ENCODE data around the gene ADAMTS12. TPM values are rescaled to one million over a fixed set of nuclear protein-coding genes. Genes with fewer than 3 reads are reported as not detected.
A peak's percentile ranks its signal among the peaks of the same experiment; 100 is the strongest.

Gene ADAMTS12
- total RNA-seq, 4 donors from 2014 or later, result 2.3 to 6.0 (median 4.2) TPM

DNA sequence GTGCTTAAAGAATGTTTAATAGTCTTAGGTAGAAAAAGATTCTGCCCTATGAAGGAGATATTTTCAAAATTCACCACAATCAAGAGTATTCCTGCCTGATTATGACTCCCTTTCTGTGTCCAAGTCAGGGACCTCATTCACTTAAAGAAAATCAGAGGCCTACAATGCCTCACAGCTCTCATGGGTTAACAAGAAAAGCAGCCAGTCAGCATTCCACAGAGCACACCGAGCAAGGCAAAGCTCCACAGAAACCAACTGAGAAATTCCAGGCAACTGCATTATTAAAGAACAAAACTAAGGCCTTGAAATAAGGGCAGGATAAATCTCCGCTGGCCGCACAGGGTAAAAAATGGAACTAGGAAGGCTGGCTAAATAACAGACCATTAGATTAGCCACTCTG, 289.9 kb downstream of the ADAMTS12 start:
- peak overlapping the region in 1 of 4 donors; percentile 15 for H3K27ac ChIP-seq (replicated peaks in 1 of 4)
- intact Hi-C loops (cut with DNase I), result no loop called here
- no peaks in the 10 kb centered on the region for H3K36me3 ChIP-seq
- DNase-seq (ENCODE audit: extremely low spot score), result no peak
- H3K4me3 ChIP-seq, result no peak overlapping the region
- no peaks in the 10 kb centered on the region for H3K9me3 ChIP-seq
- H3K27me3 ChIP-seq, result no peaks in the 10 kb centered on the region
- H3K4me1 ChIP-seq, result peaks cover 5 to 37% (median 16%) of the 10 kb centered on the region in 4 donors
- 64% methylated on average over 3 of the region's 3 CpGs for WGBS
- TF ChIP-seq, protein P1, sequence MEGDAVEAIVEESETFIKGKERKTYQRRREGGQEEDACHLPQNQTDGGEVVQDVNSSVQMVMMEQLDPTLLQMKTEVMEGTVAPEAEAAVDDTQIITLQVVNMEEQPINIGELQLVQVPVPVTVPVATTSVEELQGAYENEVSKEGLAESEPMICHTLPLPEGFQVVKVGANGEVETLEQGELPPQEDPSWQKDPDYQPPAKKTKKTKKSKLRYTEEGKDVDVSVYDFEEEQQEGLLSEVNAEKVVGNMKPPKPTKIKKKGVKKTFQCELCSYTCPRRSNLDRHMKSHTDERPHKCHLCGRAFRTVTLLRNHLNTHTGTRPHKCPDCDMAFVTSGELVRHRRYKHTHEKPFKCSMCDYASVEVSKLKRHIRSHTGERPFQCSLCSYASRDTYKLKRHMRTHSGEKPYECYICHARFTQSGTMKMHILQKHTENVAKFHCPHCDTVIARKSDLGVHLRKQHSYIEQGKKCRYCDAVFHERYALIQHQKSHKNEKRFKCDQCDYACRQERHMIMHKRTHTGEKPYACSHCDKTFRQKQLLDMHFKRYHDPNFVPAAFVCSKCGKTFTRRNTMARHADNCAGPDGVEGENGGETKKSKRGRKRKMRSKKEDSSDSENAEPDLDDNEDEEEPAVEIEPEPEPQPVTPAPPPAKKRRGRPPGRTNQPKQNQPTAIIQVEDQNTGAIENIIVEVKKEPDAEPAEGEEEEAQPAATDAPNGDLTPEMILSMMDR (IDR thresholded peaks at IDR 0.05), result no peak
- TF ChIP-seq EP300 (IDR thresholded peaks at IDR 0.05) (no peak), POLR2AphosphoS5 (IDR thresholded peaks at IDR 0.05) (no peak)

DNA sequence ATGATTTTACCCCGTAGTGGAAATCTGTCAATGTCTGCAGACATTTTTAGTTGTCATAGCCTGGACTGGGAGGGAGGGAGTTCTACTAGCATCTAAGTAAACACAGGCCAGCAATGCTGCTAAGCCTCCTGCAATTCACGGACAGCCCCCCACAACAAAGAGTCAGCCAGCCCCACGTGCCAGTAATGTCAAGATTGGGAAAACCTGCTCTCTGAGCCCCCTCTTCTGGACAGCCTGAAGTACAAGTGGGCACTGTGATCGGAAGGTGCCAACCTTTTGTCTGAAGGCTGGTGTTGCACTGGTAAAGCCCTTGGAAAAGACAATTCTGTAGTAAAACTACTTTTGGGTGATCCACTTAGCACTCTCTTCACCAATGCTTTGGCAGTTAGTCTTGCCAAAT, 296.5 kb downstream of the ADAMTS12 start:
- 89% methylated on average over 4 of the region's 4 CpGs for WGBS
- intact Hi-C loops (cut with DNase I), result no loop called here
- Histone ChIP-seq H3K36me3 (no peaks in the 10 kb centered on the region), H3K4me3 (no peak overlapping the region), H3K4me1 (peaks cover 0 to 10% (median 0%) of the 10 kb centered on the region in 4 donors), H3K27ac (replicated peaks in 1 of 4) (no peak overlapping the region), H3K9me3 (no peaks in the 10 kb centered on the region), H3K27me3 (no peaks in the 10 kb centered on the region)
- no peak for TF ChIP-seq POLR2A (IDR thresholded peaks at IDR 0.05; ENCODE audit: low read depth)
- TF ChIP-seq, protein P1 (IDR thresholded peaks at IDR 0.05), result no peak
- TF ChIP-seq POLR2AphosphoS5 (IDR thresholded peaks at IDR 0.05), result no peak
- TF ChIP-seq EP300 (IDR thresholded peaks at IDR 0.05), result no peak
- DNase-seq (ENCODE audit: extremely low spot score), result no peak

DNA sequence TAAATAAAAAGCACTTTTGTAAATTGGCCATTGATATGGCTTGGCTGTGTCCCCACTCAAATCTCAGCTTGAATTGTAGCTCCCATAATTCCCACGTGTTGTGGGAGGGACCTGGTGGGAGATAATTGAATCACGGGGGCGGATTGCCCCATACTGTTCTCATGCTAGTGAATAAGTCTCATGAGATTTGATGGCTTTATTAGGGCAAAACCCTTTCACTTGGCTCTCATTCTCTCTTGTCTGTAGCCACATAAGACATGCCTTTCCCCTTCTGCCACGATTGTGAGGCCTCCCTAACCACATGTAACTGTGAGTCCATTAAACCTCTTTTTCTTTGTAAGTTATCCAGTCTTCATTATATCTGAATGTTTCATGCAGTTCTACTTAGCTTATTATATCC, 297.8 kb downstream of the ADAMTS12 start:
- Histone ChIP-seq H3K4me3 (no peak overlapping the region), H3K27ac (replicated peaks in 1 of 4) (no peak overlapping the region), H3K9me3 (no peaks in the 10 kb centered on the region), H3K4me1 (no peaks in the 10 kb centered on the region), H3K27me3 (no peaks in the 10 kb centered on the region), H3K36me3 (no peaks in the 10 kb centered on the region)
- 70% methylated on average over 4 of the region's 4 CpGs for WGBS
- TF ChIP-seq POLR2A (IDR thresholded peaks at IDR 0.05; ENCODE audit: low read depth) (no peak), EP300 (IDR thresholded peaks at IDR 0.05) (no peak), POLR2AphosphoS5 (IDR thresholded peaks at IDR 0.05) (no peak)
- TF ChIP-seq, protein P1 (IDR thresholded peaks at IDR 0.05), result no peak
- intact Hi-C loops (cut with DNase I), result no loop called here
- DNase-seq (ENCODE audit: extremely low spot score), result peak; percentile 12

DNA sequence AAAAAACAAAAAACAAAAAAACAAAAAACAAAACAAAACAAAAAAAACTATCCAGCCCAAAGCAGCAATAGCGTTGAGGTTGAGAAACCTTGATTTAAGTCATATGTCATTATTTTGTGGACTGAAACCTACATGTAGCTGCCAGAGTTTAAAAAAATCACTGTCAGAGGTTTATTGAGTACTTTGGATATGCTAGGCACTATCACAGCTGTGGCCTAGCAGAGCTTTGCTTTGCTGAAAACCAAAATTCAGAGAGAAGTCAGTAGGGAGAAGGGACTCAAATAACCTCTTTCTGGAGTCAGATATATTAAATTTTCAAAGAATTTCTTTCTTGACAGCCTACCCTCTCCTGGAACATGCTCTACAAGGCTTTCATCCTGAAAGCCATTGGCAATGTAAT, 299.5 kb downstream of the ADAMTS12 start:
- 79% methylated on average over 1 of the region's 1 CpG for WGBS
- H3K27ac ChIP-seq (replicated peaks in 1 of 4), result no peak overlapping the region
- peaks cover 0 to 6% (median 2%) of the 10 kb centered on the region in 4 donors for H3K36me3 ChIP-seq
- DNase-seq (ENCODE audit: extremely low spot score), result no peak
- TF ChIP-seq EP300 (IDR thresholded peaks at IDR 0.05), result no peak
- TF ChIP-seq POLR2A (IDR thresholded peaks at IDR 0.05; ENCODE audit: low read depth), result no peak
- TF ChIP-seq POLR2AphosphoS5 (IDR thresholded peaks at IDR 0.05), result no peak
- TF ChIP-seq, protein P1 (IDR thresholded peaks at IDR 0.05), result no peak
- H3K9me3 ChIP-seq, result no peaks in the 10 kb centered on the region
- H3K4me1 ChIP-seq, result no peaks in the 10 kb centered on the region
- no peaks in the 10 kb centered on the region for H3K27me3 ChIP-seq
- intact Hi-C loops (cut with DNase I), result no loop called here
- H3K4me3 ChIP-seq, result no peak overlapping the region

DNA sequence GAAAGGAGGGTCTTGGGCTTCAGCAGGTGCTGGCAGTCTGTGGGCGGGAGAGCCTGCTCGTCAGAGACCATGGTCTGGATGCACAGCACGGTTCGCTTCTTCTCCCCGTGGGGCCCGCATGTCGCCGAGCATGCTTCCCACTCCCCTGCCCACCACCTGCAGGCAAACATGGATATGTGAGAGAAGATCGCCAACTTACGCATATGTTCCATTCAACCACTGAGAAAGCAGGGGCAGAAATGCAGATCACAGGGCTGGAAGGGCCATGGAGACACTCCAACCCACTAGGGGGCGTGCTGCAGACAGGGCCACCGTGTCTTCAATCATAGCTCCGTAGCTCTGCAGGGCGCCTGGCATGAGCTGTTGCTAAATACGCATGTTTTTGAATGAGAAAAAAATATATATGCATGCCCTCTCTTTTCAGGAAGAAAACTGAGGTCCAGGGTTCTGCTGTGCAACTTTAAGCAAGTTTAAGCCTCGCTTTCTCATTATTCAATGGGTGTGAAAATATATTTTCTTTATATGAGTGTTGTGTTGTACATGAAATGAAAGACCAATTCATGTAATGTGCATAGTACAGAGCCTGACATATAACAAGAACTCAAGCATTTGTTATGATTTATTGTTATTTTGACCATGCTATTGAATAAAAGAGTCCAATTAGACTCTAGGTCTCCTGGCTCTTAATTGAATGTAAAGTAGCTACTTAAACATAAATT, 303.0 kb downstream of the ADAMTS12 start:
- Histone ChIP-seq H3K9me3 (no peaks in the 10 kb centered on the region), H3K36me3 (peaks cover 0 to 6% (median 2%) of the 10 kb centered on the region in 4 donors), H3K4me3 (no peak overlapping the region), H3K27ac (replicated peaks in 1 of 4) (no peak overlapping the region), H3K4me1 (no peaks in the 10 kb centered on the region), H3K27me3 (no peaks in the 10 kb centered on the region)
- 84% methylated on average over 16 of the region's 16 CpGs for WGBS
- DNase-seq (ENCODE audit: extremely low spot score), result peak; percentile 42
- TF ChIP-seq, protein P1 (IDR thresholded peaks at IDR 0.05), result peak in 1 of 3 experiments; percentile 23
- no peak for TF ChIP-seq EP300 (IDR thresholded peaks at IDR 0.05)
- no peak for TF ChIP-seq POLR2AphosphoS5 (IDR thresholded peaks at IDR 0.05)
- intact Hi-C loops (cut with DNase I), result no loop called here
